ENCODE data around the gene GSN.

- TF ChIP-seq CTCF (IDR thresholded peaks at IDR 0.05) (no peak), EZH2 (IDR thresholded peaks at IDR 0.05) (no peak)
These were observed 28.1 kb upstream of the GSN start for GRCh38 chr9:121239851-121240250.

Data from neural progenitor cell (in vitro differentiated cells).